HEK293 (cell line): ENCODE data around the gene MCHR1.

Experiments
- CTCF ChIA-PET: fragments of 350-600 bp; formaldehyde crosslinking; extraction: SDS; loops from one replicate; lab custom pipeline; 2021; ENCODE audit warnings: antibody characterized with exemption; lab: Yijun Ruan, JAX
- POLR2A ChIA-PET: fragments of 300-600 bp; formaldehyde crosslinking; extraction: SDS; loops from one replicate; lab custom pipeline; 2020; ENCODE audit warnings: antibody characterized with exemption, inconsistent platforms; lab: Yijun Ruan, JAX
- H3K27ac ChIP-seq: fragments of 200-500 bp; sonication (Bioruptor generic); 2 replicates; pipeline ENCODE4 v1.5.1; 2014; ENCODE audit warnings: low read depth, low read length, control low read depth, inconsistent platforms; ENCODE audit errors: extremely low read depth
- H3K36me3 ChIP-seq, 2 experiments: fragments of 200-500 bp in 1 of 2; sonication (Bioruptor generic) in 1 of 2; 1 replicate in 1 of 2; 2 replicates in 1 of 2; pipeline ENCODE4 v1.5.1; 2014 to 2017; ENCODE audit warnings: inconsistent platforms in 2 of 2, low read length in 2 of 2; ENCODE audit not compliant: control insufficient read depth in 2 of 2, insufficient read depth in 1 of 2
- H3K4me1 ChIP-seq: fragments of 200-500 bp; sonication (Bioruptor generic); 2 replicates; pipeline ENCODE4 v1.5.1; 2014; ENCODE audit warnings: mild to moderate bottlenecking, low read length, inconsistent platforms; ENCODE audit not compliant: control insufficient read depth, insufficient read depth
- H3K4me3 ChIP-seq: 2 replicates; pipeline ENCODE4 v1.5.1; 2011; ENCODE audit warnings: low read depth, mild to moderate bottlenecking, control low read depth, low read length, moderate library complexity
- H3K9me3 ChIP-seq: fragments of 200-500 bp; sonication (Bioruptor generic); 2 replicates; pipeline ENCODE4 v1.5.1; 2014; ENCODE audit warnings: low read depth, low read length, inconsistent platforms; ENCODE audit not compliant: control insufficient read depth, insufficient read depth
- KLF1 ChIP-seq: fragments of 450-650 bp; formaldehyde crosslinking; IDR thresholded peaks from 2 replicates; pipeline ENCODE4 v1.5.1; 2016; ENCODE audit warnings: missing biosample characterization, missing genetic modification characterization
- KLF7 ChIP-seq: fragments of 450-650 bp; formaldehyde crosslinking; IDR thresholded peaks from 2 replicates; pipeline ENCODE4 v1.5.1; 2016; ENCODE audit warnings: missing biosample characterization, missing genetic modification characterization, borderline replicate concordance
- PRDM2 ChIP-seq: fragments of 450-650 bp; formaldehyde crosslinking; IDR thresholded peaks from 2 replicates; pipeline ENCODE4 v1.5.1; 2016; ENCODE audit warnings: missing biosample characterization, missing genetic modification characterization, borderline replicate concordance
- SP2 ChIP-seq: fragments of 450-650 bp; formaldehyde crosslinking; IDR thresholded peaks from 2 replicates; pipeline ENCODE4 v1.5.1; 2016; ENCODE audit warnings: missing biosample characterization, missing genetic modification characterization
- SP7 ChIP-seq: fragments of 450-650 bp; formaldehyde crosslinking; IDR thresholded peaks from 2 replicates; pipeline ENCODE4 v1.5.1; 2016; ENCODE audit warnings: missing biosample characterization, missing genetic modification characterization
- TCF7L2 ChIP-seq: IDR thresholded peaks from 2 replicates; pipeline ENCODE4 v1.6.1; 2011; ENCODE audit warnings: low read depth, mild to moderate bottlenecking, inconsistent platforms, low read length, moderate library complexity, borderline replicate concordance
- TSHZ1 ChIP-seq: fragments of 450-650 bp; formaldehyde crosslinking; IDR thresholded peaks from 2 replicates; pipeline ENCODE4 v1.5.1; 2016; ENCODE audit warnings: missing biosample characterization, missing genetic modification characterization, borderline replicate concordance
- WT1 ChIP-seq: fragments of 450-650 bp; formaldehyde crosslinking; IDR thresholded peaks from 2 replicates; pipeline ENCODE4 v1.5.1; 2016; ENCODE audit warnings: missing biosample characterization, missing genetic modification characterization
- YY1 ChIP-seq: fragments of 450-650 bp; formaldehyde crosslinking; IDR thresholded peaks from 2 replicates; pipeline ENCODE4 v1.5.1; 2018; ENCODE audit warnings: missing biosample characterization, missing genetic modification characterization
- ZBTB20 ChIP-seq: fragments of 450-650 bp; formaldehyde crosslinking; IDR thresholded peaks from 2 replicates; pipeline ENCODE4 v1.5.1; 2016; ENCODE audit warnings: missing biosample characterization, missing genetic modification characterization
- ZEB2 ChIP-seq: fragments of 450-650 bp; formaldehyde crosslinking; IDR thresholded peaks from 2 replicates; pipeline ENCODE4 v1.5.1; 2016; ENCODE audit warnings: missing biosample characterization, missing genetic modification characterization
- ZNF121 ChIP-seq: fragments of 450-650 bp; formaldehyde crosslinking; IDR thresholded peaks from 2 replicates; pipeline ENCODE4 v1.5.1; 2016; ENCODE audit warnings: missing biosample characterization, missing genetic modification characterization
- ZNF155 ChIP-seq: fragments of 450-650 bp; formaldehyde crosslinking; IDR thresholded peaks from 2 replicates; pipeline ENCODE4 v1.5.1; 2016; ENCODE audit warnings: missing biosample characterization, missing genetic modification characterization
- ZNF202 ChIP-seq: fragments of 450-650 bp; formaldehyde crosslinking; IDR thresholded peaks from 2 replicates; pipeline ENCODE4 v1.5.1; 2016; ENCODE audit warnings: missing biosample characterization, missing genetic modification characterization, borderline replicate concordance
- ZNF335 ChIP-seq: fragments of 450-650 bp; formaldehyde crosslinking; conservative IDR thresholded peaks from 2 replicates; pipeline ENCODE4 v1.5.1; 2016; ENCODE audit warnings: missing biosample characterization, missing genetic modification characterization
- ZNF426 ChIP-seq: fragments of 450-650 bp; formaldehyde crosslinking; IDR thresholded peaks from 2 replicates; pipeline ENCODE4 v1.5.1; 2017; ENCODE audit warnings: missing biosample characterization, missing genetic modification characterization, mild to moderate bottlenecking, inconsistent platforms, moderate library complexity
- ZNF501 ChIP-seq: fragments of 450-650 bp; formaldehyde crosslinking; IDR thresholded peaks from 2 replicates; pipeline ENCODE4 v1.5.1; 2016; ENCODE audit warnings: missing biosample characterization, missing genetic modification characterization
- ZNF530 ChIP-seq: fragments of 450-650 bp; formaldehyde crosslinking; IDR thresholded peaks from 2 replicates; pipeline ENCODE4 v1.5.1; 2016; ENCODE audit warnings: low read depth, missing biosample characterization, missing genetic modification characterization
- ZNF585B ChIP-seq: fragments of 450-650 bp; formaldehyde crosslinking; IDR thresholded peaks from 2 replicates; pipeline ENCODE4 v1.5.1; 2016; ENCODE audit warnings: missing biosample characterization, missing genetic modification characterization
- ZNF596 ChIP-seq: fragments of 450-650 bp; IDR thresholded peaks from 2 replicates; pipeline ENCODE4 v1.5.0; 2018; ENCODE audit warnings: missing biosample characterization, mild to moderate bottlenecking, missing genetic modification characterization, moderate library complexity
- ZNF600 ChIP-seq: fragments of 450-650 bp; formaldehyde crosslinking; IDR thresholded peaks from 2 replicates; pipeline ENCODE4 v1.5.1; 2016; ENCODE audit warnings: missing biosample characterization, missing genetic modification characterization
- ZSCAN18 ChIP-seq: fragments of 450-650 bp; formaldehyde crosslinking; IDR thresholded peaks from 2 replicates; pipeline ENCODE4 v1.5.1; 2016; ENCODE audit warnings: missing biosample characterization, missing genetic modification characterization
- TF ChIP-seq, protein P1 (sequence below): fragments of 450-650 bp; formaldehyde crosslinking; IDR thresholded peaks from 2 replicates; pipeline ENCODE4 v1.5.1; 2016; ENCODE audit warnings: missing biosample characterization, missing genetic modification characterization

Gene MCHR1

DNA sequence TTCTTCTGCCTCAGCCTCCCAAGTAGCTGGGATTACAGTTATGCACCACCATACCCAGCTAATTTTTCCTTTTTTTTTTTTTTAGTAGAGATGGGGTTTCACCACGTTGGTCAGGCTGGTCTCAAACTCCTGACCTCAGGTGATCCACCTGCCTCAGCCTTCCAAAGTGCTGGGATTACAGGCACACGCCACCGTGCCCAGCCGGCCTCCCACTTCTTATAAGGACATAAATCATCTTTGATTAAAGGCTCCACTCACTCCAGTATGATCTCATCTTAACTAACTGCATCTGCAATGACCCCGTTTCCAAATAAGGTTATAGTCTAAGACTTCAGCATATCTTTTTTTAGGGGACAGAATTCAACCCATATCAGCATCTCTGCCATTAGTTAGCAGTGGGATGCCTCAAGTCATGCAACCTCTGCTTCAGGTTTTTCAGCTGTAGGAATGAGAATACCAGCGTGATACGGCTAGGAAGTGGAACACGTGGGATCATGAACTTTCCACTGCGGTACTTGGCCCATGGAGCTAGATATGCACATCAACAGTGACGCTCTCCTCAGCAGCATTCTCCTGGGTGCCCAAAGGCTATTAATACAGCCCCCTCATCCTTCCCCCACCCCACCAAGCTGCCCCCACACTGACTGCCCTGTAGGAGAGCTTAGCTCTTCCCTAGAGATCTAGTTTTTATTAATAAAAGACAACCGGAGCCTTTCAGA is 41.4 kb downstream of the MCHR1 start (continued):
- TF ChIP-seq ZNF155 (tag by site-specific recombination) = no peak
- TF ChIP-seq ZEB2 (tag by site-specific recombination) = peak; percentile 97
- peak; percentile 94 for TF ChIP-seq TSHZ1 (tag by site-specific recombination)
- TF ChIP-seq YY1 (tag by site-specific recombination) = no peak
- no peak for TF ChIP-seq ZNF202 (tag by site-specific recombination)
- TF ChIP-seq ZNF585B = no peak
- no peak for TF ChIP-seq SP2
- TF ChIP-seq ZNF501 (tag by site-specific recombination) = no peak
- TF ChIP-seq TCF7L2 = peak; percentile 76; the same call in 1 of the 2 replicates
- no peak for TF ChIP-seq ZNF426 (tag by site-specific recombination)
- no peak for TF ChIP-seq KLF7
- TF ChIP-seq ZNF530 (tag by site-specific recombination) = no peak

DNA sequence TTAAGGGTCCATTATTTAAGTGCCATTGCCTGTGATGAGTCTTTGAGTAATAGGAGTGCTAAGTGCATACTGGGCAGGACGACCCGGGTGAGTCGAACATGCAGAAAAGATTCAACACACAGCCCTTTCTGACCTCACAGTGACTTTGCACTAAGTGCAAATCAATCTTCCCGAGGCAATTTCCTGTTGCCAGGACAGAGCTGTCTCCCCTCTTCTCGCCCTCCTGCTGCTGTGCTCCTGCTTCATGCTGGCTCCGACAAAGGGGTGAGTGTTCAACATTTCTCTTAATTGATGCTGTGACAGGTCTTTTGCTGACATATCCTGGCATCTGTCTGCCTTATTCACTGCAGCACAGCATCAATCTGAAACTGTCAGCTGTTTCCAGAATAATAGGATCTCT is 42.0 kb downstream of the MCHR1 start:
- CTCF ChIA-PET = interaction anchor here (0.6 to 1.9 kb wide), 6 partner anchors 9 to 234 kb away, joined by 3 to 6 read pairs (median 3); no protein-coding TSS in a partner anchor
- no peaks in the 10 kb centered on the region for H3K9me3 ChIP-seq
- H3K36me3 ChIP-seq = no peaks in the 10 kb centered on the region
- POLR2A ChIA-PET = interaction anchor here (0.6 to 3.7 kb wide), 6 partner anchors 11 to 1650 kb away, joined by 3 to 32 read pairs (median 4); partner anchors contain the start of genes SLC25A17, ST13 and XPNPEP3
- peak overlapping the region; percentile 75 for H3K27ac ChIP-seq
- no peak overlapping the region for H3K4me3 ChIP-seq
- H3K4me1 ChIP-seq = peaks cover 14% of the 10 kb centered on the region
- no peak for TF ChIP-seq ZSCAN18 (tag by site-specific recombination)
- peak; percentile 73; the same call in 1 of the 2 replicates for TF ChIP-seq TCF7L2
- TF ChIP-seq, protein P1, sequence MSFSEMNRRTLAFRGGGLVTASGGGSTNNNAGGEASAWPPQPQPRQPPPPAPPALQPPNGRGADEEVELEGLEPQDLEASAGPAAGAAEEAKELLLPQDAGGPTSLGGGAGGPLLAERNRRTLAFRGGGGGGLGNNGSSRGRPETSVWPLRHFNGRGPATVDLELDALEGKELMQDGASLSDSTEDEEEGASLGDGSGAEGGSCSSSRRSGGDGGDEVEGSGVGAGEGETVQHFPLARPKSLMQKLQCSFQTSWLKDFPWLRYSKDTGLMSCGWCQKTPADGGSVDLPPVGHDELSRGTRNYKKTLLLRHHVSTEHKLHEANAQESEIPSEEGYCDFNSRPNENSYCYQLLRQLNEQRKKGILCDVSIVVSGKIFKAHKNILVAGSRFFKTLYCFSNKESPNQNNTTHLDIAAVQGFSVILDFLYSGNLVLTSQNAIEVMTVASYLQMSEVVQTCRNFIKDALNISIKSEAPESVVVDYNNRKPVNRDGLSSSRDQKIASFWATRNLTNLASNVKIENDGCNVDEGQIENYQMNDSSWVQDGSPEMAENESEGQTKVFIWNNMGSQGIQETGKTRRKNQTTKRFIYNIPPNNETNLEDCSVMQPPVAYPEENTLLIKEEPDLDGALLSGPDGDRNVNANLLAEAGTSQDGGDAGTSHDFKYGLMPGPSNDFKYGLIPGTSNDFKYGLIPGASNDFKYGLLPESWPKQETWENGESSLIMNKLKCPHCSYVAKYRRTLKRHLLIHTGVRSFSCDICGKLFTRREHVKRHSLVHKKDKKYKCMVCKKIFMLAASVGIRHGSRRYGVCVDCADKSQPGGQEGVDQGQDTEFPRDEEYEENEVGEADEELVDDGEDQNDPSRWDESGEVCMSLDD (tag by site-specific recombination) = no peak
- TF ChIP-seq ZNF335 = no peak
- TF ChIP-seq PRDM2 (tag by site-specific recombination) = no peak
- peak; percentile 85 for TF ChIP-seq ZNF600 (tag by site-specific recombination)
- TF ChIP-seq ZBTB20 (tag by site-specific recombination) = peak; percentile 68; the same call in 1 of the 2 replicates
- TF ChIP-seq ZNF596 (tag by site-specific recombination) = no peak
- TF ChIP-seq ZNF121 (tag by site-specific recombination) = no peak
- no peak for TF ChIP-seq KLF1 (tag by site-specific recombination)
- TF ChIP-seq SP7 (tag by site-specific recombination) = peak; percentile 91
- peak; percentile 12 for TF ChIP-seq WT1 (tag by site-specific recombination)
